GM19324 (cell line): ENCODE data around the gene ZBTB33.

Experiments used
- ATAC-seq: cut with Tn5 transposase; IDR thresholded peaks from one replicate; pipeline ENCODE4 v1.9.1; 2021; ENCODE audit warnings: mild to moderate bottlenecking, moderate library complexity; ENCODE audit not compliant: unreplicated experiment, low FRiP score

ZBTB33 gene

DNA sequence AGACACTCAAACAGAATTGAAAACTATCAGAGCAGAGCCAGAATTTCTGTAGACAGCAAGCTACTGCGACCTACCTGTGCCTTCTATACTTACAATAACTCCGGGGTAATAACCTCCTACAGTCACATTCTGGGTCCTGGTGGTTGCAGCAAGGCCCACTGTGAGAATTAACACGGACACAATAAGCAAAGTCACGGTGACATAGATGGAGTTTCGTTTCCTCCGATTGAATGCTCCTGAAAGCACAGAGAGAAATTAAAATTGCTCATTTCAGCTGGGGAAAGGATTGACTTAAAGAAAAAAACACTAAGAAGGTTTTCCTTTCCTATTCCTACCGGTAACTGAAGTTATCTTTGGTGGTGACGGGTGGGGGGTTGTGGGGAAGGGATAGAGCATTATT, 53.6 kb downstream of the ZBTB33 start:
- peak; percentile 35 for ATAC-seq

DNA sequence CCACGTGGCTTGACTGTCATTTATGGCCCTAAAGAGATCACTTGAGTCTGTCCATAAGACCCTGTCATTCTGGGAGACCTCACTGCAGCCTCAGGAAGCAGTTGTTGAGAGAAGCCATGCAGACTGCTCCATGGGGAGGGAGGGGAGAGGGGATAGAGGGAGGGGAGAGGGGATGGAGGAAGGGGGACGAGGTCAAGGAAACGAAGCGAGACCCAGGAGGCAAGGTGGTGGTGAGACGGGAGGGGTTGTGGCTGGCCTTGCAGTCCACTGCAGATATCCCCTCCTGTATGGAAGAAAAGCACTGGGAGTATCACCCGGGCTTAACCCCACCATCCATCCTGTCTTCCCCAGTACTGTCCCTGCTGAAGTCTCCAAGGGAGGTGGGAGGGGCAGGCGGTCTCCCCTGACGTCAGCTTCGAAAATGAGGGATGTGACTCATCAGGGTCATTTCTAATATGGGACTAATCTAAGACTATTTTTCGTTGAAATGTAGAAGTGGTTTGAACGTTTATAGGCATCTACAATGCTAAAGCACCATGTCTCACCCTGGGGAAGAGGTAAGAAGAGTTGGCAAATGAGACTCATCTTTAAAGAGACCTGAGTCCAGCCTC, 55.0 kb downstream of the ZBTB33 start:
- no peak for ATAC-seq

DNA sequence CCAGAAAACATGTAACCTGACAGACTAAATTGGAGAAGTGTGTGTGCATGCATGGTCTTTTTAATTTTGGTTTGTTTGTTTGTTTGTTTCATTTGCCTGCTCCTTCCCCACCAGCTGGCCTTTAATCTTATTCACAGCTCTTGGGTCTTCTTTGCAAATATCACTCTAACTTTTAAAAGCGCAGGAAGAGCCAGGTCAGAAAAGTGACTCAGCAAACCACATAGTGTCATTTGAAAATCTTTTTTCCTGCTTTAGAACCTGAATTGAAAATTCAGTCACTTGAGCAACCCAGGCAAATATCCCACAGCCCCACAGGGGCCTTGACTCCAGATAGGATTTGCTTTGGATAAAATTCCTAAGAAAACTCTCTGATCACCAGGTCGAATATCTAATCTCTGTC, 56.0 kb downstream of the ZBTB33 start:
- no peak for ATAC-seq
